Measurements from ENCODE around the gene SMYD5. TPM values are rescaled to one million over a fixed set of nuclear protein-coding genes. Genes with fewer than 3 reads are reported as not detected.

SMYD5 gene
- total and polyA plus RNA-seq, 9 of the 15 experiments (the other 6 are each of a cell fraction or from before 2014, with no cell fraction given), result 11.4 to 56.8 (median 32.0) TPM

DNA sequence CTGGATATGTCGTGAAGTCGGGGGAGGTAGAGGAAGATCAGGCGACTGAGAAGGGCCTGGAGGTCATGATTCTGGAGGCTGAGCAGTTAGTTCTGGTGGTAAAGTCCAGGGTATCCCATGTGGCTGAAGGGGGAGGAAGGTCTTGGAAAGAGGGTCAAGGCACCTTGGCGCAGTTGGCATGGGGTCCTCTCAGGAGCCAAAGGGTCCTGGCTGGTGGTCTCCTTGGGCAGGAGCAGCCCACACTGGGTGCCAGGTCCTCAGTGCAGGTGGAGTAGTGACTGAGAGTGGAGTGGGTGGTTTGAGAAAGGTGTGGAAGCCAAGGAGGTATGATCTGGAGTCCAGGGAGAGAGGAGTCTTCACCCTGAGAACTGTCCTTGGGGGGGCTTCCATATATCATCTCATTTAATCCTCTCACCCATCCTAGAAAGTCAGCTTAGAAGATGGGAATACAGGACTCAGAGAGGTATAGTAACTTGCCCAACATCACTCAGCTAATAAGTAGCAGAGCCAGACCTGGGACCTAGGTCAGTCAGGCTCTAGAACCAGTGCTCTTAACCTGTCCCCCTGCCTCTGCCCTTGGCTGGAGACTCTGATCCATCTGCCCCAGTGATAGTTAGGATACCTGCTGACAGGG lies 45.8 kb downstream of the SMYD5 start:
- Histone ChIP-seq H3K27ac (ENCODE audit: extremely low read depth, low read depth, low read length) (no peak overlapping the region), H3K27me3 (ENCODE audit: control insufficient read depth in 2 of 2, insufficient read depth in 2 of 2, low read length in 2 of 2) (no peaks in the 10 kb centered on the region), H3K4me1 (replicated peaks in 1 of 2; ENCODE audit: control insufficient read depth in 2 of 2, insufficient read depth in 2 of 2, low read length in 2 of 2) (peaks cover 2 to 18% of the 10 kb centered on the region in 2 experiments; a peak in 2 of 5 replicates), H3K36me3 (ENCODE audit: control insufficient read depth, insufficient read depth, low read length) (peaks cover 3% of the 10 kb centered on the region; the same call in 1 of the 3 replicates), H3K4me2 (ENCODE audit: insufficient read depth, low read length) (no peak overlapping the region), H3K4me3 (no peak overlapping the region), H4K20me1 (replicated peaks; ENCODE audit: control insufficient read depth, insufficient read depth, low read length) (peaks cover 6% of the 10 kb centered on the region; the same call in 1 of the 2 replicates), H3K9me3 (replicated peaks; ENCODE audit: control insufficient read depth, insufficient read depth, low read depth, low read length) (no peaks in the 10 kb centered on the region), H3K9me1 (ENCODE audit: control insufficient read depth, insufficient read depth, low read length) (no peaks in the 10 kb centered on the region), H3K79me2 (ENCODE audit: control insufficient read depth, insufficient read depth, low read length) (no peaks in the 10 kb centered on the region), H2AFZ (ENCODE audit: low read depth, low read length) (no peak overlapping the region), H3K9ac (ENCODE audit: insufficient read depth in 1 of 2, low read depth in 2 of 2, low read length in 2 of 2) (0 out of 4 replicates have a peak overlapping the region, but pooled peaks of 1 of the 2 experiments have one; percentile 26)
- CTCF ChIA-PET (ENCODE audit: low intra/inter-chr PET ratio), result interaction anchor here (1.0 to 2.0 kb wide), 4 partner anchors 101 to 372 kb away, joined by 3 to 10 read pairs (median 5); partner anchors contain the start of gene SPR
- WGBS (ENCODE audit: insufficient coverage, low coverage, missing lambda C conversion rate), result 53% methylated on average over 4 of the region's 4 CpGs
- intact Hi-C loops (cut with micrococcal nuclease), result loop anchor here (1.0 to 10.0 kb wide), 5 partner anchors 47 to 367 kb away; no protein-coding TSS in a partner anchor
- no TSS peak for BruUV-seq (replicated peaks)
- in situ Hi-C loops (cut with MboI), result no loop called here
- peak; percentile 31; the same call in 2 of the 3 replicates for ATAC-seq
- no peak for DNase-seq (ENCODE audit: extremely low read depth in 1 of 4, low spot score in 3 of 4)
- POLR2A ChIA-PET, result interaction anchor here (0.6 to 0.9 kb wide), 4 partner anchors 12 to 237 kb away, joined by 3 to 6 read pairs (median 4); no protein-coding TSS in a partner anchor
- TF ChIP-seq EHMT2 (IDR thresholded peaks at IDR 0.05) (no peak), ARID2 (IDR thresholded peaks at IDR 0.05) (no peak), TEAD4 (IDR thresholded peaks at IDR 0.05; ENCODE audit: low read length) (no peak), TEAD4 (CRISPR knock-in tag; IDR thresholded peaks at IDR 0.05; ENCODE audit: borderline replicate concordance) (no peak), NELFE (IDR thresholded peaks at IDR 0.05; ENCODE audit: insufficient read depth, insufficient read length) (no peak), PRMT5 (CRISPR knock-in tag; IDR thresholded peaks at IDR 0.05) (no peak), ZNF124 (CRISPR knock-in tag; IDR thresholded peaks at IDR 0.05) (no peak), ZNF133 (CRISPR knock-in tag; IDR thresholded peaks at IDR 0.05) (no peak), ZNF3 (CRISPR knock-in tag; IDR thresholded peaks at IDR 0.05) (no peak), PHTF2 (CRISPR knock-in tag; IDR thresholded peaks at IDR 0.05) (no peak), ZNF274 (IDR thresholded peaks at IDR 0.05; ENCODE audit: borderline replicate concordance, low read depth, low read length) (no peak), BRD9 (IDR thresholded peaks at IDR 0.05; ENCODE audit: low read depth, partially characterized antibody) (no peak), POLR2H (tag; IDR thresholded peaks at IDR 0.05; ENCODE audit: low read depth) (no peak), NFIC (IDR thresholded peaks at IDR 0.05) (no peak), ZNF77 (CRISPR knock-in tag; IDR thresholded peaks at IDR 0.05) (no peak), ZNF785 (CRISPR knock-in tag; IDR thresholded peaks at IDR 0.05) (no peak), CTCF (IDR thresholded peaks at IDR 0.05 in 2 of 3, conservative IDR thresholded peaks at IDR 0.05 in 1 of 3; ENCODE audit: insufficient read depth in 2 of 3, low read depth in 1 of 3, low read length in 3 of 3) (no peak), ZNF408 (CRISPR knock-in tag; IDR thresholded peaks at IDR 0.05; ENCODE audit: low read depth) (no peak), ELF2 (CRISPR knock-in tag; IDR thresholded peaks at IDR 0.05) (no peak), KDM5B (IDR thresholded peaks at IDR 0.05; ENCODE audit: insufficient replicate concordance, low read depth, low read length) (no peak), NFRKB (IDR thresholded peaks at IDR 0.05; ENCODE audit: low read depth) (no peak)
- no peak for FAIRE-seq

Measured in K562 (cell line).